B cell (primary cell): ENCODE measurements around the gene TMEM163. TPM values are rescaled to one million over a fixed set of nuclear protein-coding genes. Genes with fewer than 3 reads are reported as not detected.

ENCODE experiments used
- ATAC-seq: fragments of 200-7000 bp; cut with Tn5 transposase; one replicate; pipeline ENCODE4 v1.10.0; 2021; ENCODE audit warnings: low read depth, mild to moderate bottlenecking, moderate number of reproducible peaks, moderate library complexity
- CTCF ChIA-PET: fragments of 350-600 bp; sonication (Branson Sonifier 250); formaldehyde crosslinking; loops from one replicate; lab custom pipeline; 2021; ENCODE audit warnings: antibody characterized with exemption, inconsistent platforms; lab: Charles Lee
- POLR2A ChIA-PET: fragments of 350-600 bp; sonication (Branson Sonifier 250); formaldehyde crosslinking; loops from one replicate; lab custom pipeline; 2021; ENCODE audit warnings: antibody characterized with exemption; lab: Charles Lee
- DNase-seq: peaks from one replicate; pipeline ENCODE4 v3.0.0; 2013
- H2AFZ ChIP-seq: 2 replicates; pipeline ENCODE4 v1.6.1; 2012; ENCODE audit warnings: mild to moderate bottlenecking, low read depth, low read length; ENCODE audit not compliant: insufficient read depth, poor library complexity, severe bottlenecking
- H3K27ac ChIP-seq, 2 donors: 1 replicate in 1 of 2; 2 replicates in 1 of 2; pipeline ENCODE4 v1.5.1; 2012 to 2013; ENCODE audit warnings: low read length in 2 of 2, mild to moderate bottlenecking in 2 of 2, moderate library complexity in 1 of 2
- H3K27me3 ChIP-seq, 4 experiments: fragments of 200-600 bp in 1 of 4; sonication (generic) in 1 of 4; replicated peaks in 1 of 4; 1 replicate in 2 of 4; 2 replicates in 2 of 4; pipeline versions ENCODE4 v1.6.1 to v1.7.0; 2013 to 2016; ENCODE audit warnings: low read length in 3 of 4, mild to moderate bottlenecking in 2 of 4, mixed read lengths in 1 of 4, moderate library complexity in 1 of 4; ENCODE audit not compliant: insufficient read depth in 4 of 4, control insufficient read depth in 3 of 4; ENCODE audit errors: control extremely low read depth in 1 of 4
- H3K36me3 ChIP-seq, 2 experiments: replicated peaks in 1 of 2; 1 replicate in 1 of 2; 2 replicates in 1 of 2; pipeline versions ENCODE4 v1.6.1 to v1.7.1; 2013; ENCODE audit warnings: low read length in 1 of 2; ENCODE audit not compliant: insufficient read depth in 2 of 2, control insufficient read depth in 1 of 2; ENCODE audit errors: control extremely low read depth in 1 of 2, extremely low read depth in 1 of 2
- H3K4me1 ChIP-seq, 2 donors: fragments of 200-600 bp in 1 of 2; sonication (generic) in 1 of 2; 1 replicate in 1 of 2; 2 replicates in 1 of 2; pipeline versions ENCODE4 v1.5.1 to v1.6.1; 2013 to 2017; ENCODE audit warnings: low read length in 2 of 2; ENCODE audit not compliant: control insufficient read depth in 2 of 2, insufficient read depth in 2 of 2
- H3K4me2 ChIP-seq: replicated peaks from 2 replicates; pipeline ENCODE3; 2012; ENCODE audit warnings: mild to moderate bottlenecking, low read depth, low read length; ENCODE audit not compliant: poor library complexity, severe bottlenecking
- H3K4me3 ChIP-seq, 5 experiments: fragments of 200-600 bp in 1 of 5; sonication (generic) in 1 of 5; 1 replicate in 3 of 5; 2 replicates in 2 of 5; pipeline versions ENCODE4 v1.5.1 to v1.7.0; 2011 to 2016; ENCODE audit warnings: low read length in 4 of 5, mild to moderate bottlenecking in 4 of 5, low read depth in 2 of 5, control low read depth in 1 of 5, moderate library complexity in 1 of 5; ENCODE audit not compliant: insufficient read depth in 1 of 5; ENCODE audit errors: control extremely low read depth in 1 of 5, extremely low read depth in 1 of 5
- H3K79me2 ChIP-seq: fragments of 200-600 bp; sonication (generic); one replicate; pipeline ENCODE4 v1.6.0; 2016; ENCODE audit warnings: low read length; ENCODE audit not compliant: control insufficient read depth, insufficient read depth
- H3K9ac ChIP-seq: fragments of 200-600 bp; sonication (generic); 2 replicates; pipeline ENCODE4 v1.6.1; 2017; ENCODE audit warnings: mild to moderate bottlenecking, low read length, moderate library complexity
- H3K9me3 ChIP-seq, 3 donors: one replicate each; pipeline versions ENCODE4 v1.6.1 to v1.7.1; 2013; ENCODE audit warnings: low read length in 2 of 3; ENCODE audit not compliant: control insufficient read depth in 2 of 3, insufficient read depth in 1 of 3; ENCODE audit errors: control extremely low read depth in 1 of 3
- H4K20me1 ChIP-seq: 2 replicates; pipeline ENCODE4 v1.6.0; 2012; ENCODE audit warnings: mild to moderate bottlenecking, low read length; ENCODE audit not compliant: insufficient read depth, control insufficient read depth, poor library complexity, severe bottlenecking
- H3K27ac Mint-ChIP-seq: one replicate; pipeline ENCODE4 v1.8.0; 2021; ENCODE audit warnings: mixed read lengths
- H3K27me3 Mint-ChIP-seq: one replicate; pipeline ENCODE4 v1.8.0; 2021; ENCODE audit warnings: mixed read lengths
- H3K4me1 Mint-ChIP-seq: one replicate; pipeline ENCODE4 v1.8.0; 2021; ENCODE audit warnings: mixed read lengths
- H3K4me3 Mint-ChIP-seq: one replicate; pipeline ENCODE4 v1.8.0; 2021; ENCODE audit warnings: mixed read lengths
- H3K9me3 Mint-ChIP-seq: one replicate; pipeline ENCODE4 v1.8.0; 2022; ENCODE audit warnings: mixed read lengths; ENCODE audit not compliant: insufficient read depth
- EZH2 ChIP-seq: IDR thresholded peaks from 2 replicates; pipeline ENCODE4 v1.6.1; 2012; ENCODE audit warnings: borderline replicate concordance, low read depth, mild to moderate bottlenecking, moderate library complexity, low read length; ENCODE audit not compliant: insufficient read depth, poor library complexity, severe bottlenecking
- WGBS: methylation state at CpG from one replicate; pipeline ENCODE4 v1.1.5; 2013; ENCODE audit warnings: missing lambda C conversion rate; ENCODE audit not compliant: insufficient coverage; 5-methylcytosine and 5-hydroxymethylcytosine counted together
- intact Hi-C: fragments of 100-400 bp; cut with micrococcal nuclease; formaldehyde crosslinking; loops from one replicate; pipeline ENCODE4 v1.10.0; 2022
- polyA plus RNA-seq: library from polyadenylated mRNA; depleted of rRNA; stranded (reverse); fragments of >200 nt; gene quantifications from 2 replicates; pipeline ENCODE4 v1.2.3, GENCODE V29; 2012
- total RNA-seq, 2 donors: library from RNA; stranded (reverse); fragments of 120-200 nt in 1 of 2; gene quantifications; 1 replicate in 1 of 2; 2 replicates in 1 of 2; pipeline versions ENCODE4 v1.2.3 to v1.2.4, GENCODE V29; 2013 to 2022
- TF ChIP-seq, protein P1 (sequence below): fragments of 200-600 bp; IDR thresholded peaks from one replicate; pipeline ENCODE4 v1.8.0; 2022; ENCODE audit warnings: antibody characterized with exemption, mild to moderate bottlenecking

The TMEM163 gene
- total and polyA plus RNA-seq, 2 donors (not counting 1 experiment from before 2014, with no cell fraction given) = 2.6 to 5.6 TPM

DNA sequence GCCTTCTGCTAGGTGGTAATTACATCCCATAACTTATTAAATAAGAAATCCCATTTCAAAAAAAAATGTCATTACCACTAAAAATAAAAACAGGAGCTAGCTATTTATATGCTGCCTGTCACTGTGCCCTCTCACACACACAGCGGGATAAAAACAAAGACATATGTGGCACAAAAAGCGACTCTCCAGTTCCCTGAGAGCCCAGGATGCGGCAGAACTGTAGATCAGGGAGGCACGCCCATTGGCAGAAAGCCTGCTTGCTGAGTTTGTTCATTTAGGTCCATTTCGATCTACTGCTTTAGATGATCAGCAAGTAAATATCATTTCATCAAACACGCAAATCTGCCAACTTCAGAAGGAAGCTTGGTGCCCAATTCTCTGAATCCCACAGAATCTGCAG, 124.4 kb downstream of the TMEM163 start:
- no peaks in the 10 kb centered on the region for H3K4me1 ChIP-seq
- Mint-ChIP-seq H3K27me3 (no peaks in the 10 kb centered on the region), H3K9me3 (peaks cover 17% of the 10 kb centered on the region), H3K4me1 (no peaks in the 10 kb centered on the region), H3K27ac (no peak overlapping the region), H3K4me3 (no peak overlapping the region)
- no peak overlapping the region for H3K9ac ChIP-seq
- intact Hi-C loops = no loop called here
- TF ChIP-seq EZH2 = no peak
- TF ChIP-seq, protein P1, sequence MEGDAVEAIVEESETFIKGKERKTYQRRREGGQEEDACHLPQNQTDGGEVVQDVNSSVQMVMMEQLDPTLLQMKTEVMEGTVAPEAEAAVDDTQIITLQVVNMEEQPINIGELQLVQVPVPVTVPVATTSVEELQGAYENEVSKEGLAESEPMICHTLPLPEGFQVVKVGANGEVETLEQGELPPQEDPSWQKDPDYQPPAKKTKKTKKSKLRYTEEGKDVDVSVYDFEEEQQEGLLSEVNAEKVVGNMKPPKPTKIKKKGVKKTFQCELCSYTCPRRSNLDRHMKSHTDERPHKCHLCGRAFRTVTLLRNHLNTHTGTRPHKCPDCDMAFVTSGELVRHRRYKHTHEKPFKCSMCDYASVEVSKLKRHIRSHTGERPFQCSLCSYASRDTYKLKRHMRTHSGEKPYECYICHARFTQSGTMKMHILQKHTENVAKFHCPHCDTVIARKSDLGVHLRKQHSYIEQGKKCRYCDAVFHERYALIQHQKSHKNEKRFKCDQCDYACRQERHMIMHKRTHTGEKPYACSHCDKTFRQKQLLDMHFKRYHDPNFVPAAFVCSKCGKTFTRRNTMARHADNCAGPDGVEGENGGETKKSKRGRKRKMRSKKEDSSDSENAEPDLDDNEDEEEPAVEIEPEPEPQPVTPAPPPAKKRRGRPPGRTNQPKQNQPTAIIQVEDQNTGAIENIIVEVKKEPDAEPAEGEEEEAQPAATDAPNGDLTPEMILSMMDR = no peak
- H3K4me3 ChIP-seq = no peak overlapping the region
- ChIA-PET POLR2A (no interaction called here), CTCF (no interaction called here)
- H3K9me3 ChIP-seq = peaks cover 2 to 18% (median 17%) of the 10 kb centered on the region in 3 donors
- H3K27me3 ChIP-seq = peaks cover 0 to 3% (median 0%) of the 10 kb centered on the region in 4 experiments
- H2AFZ ChIP-seq = no peak overlapping the region
- 96% methylated on average over 5 of the region's 6 CpGs for WGBS
- H3K27ac ChIP-seq = no peak overlapping the region
- no peak for DNase-seq
- ATAC-seq = no peak
- no peaks in the 10 kb centered on the region for H3K79me2 ChIP-seq
- no peak overlapping the region for H3K4me2 ChIP-seq
- H4K20me1 ChIP-seq = no peaks in the 10 kb centered on the region
- no peaks in the 10 kb centered on the region for H3K36me3 ChIP-seq

DNA sequence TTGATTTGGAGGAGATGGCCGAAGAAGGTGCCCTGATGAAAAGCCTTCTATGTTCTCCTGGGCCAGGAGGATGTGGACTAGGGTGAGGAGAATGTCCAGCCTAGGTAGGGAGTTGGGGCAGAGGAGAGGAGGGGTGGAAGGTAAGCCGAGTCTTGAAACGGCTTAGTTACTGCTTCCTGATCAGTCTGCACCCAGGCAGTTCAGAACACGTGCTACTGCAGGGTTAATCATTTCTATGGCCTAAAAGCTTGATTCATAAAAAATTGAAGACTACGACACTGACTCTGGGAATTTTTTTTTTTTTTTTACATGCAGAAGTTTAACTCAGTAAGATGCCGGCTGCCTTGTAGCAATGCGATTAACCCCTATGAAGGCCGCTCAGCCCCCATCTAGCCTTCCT, 125.3 kb downstream of the TMEM163 start:
- H3K4me2 ChIP-seq = no peak overlapping the region
- ATAC-seq (no peak), DNase-seq (no peak)
- H3K79me2 ChIP-seq = no peaks in the 10 kb centered on the region
- no peak overlapping the region for H3K27ac ChIP-seq
- no peaks in the 10 kb centered on the region for H3K27me3 ChIP-seq
- POLR2A ChIA-PET = no interaction called here
- no peaks in the 10 kb centered on the region for H3K27me3 Mint-ChIP-seq
- no peaks in the 10 kb centered on the region for H3K4me1 ChIP-seq
- H2AFZ ChIP-seq = no peak overlapping the region
- peaks cover 2 to 14% (median 12%) of the 10 kb centered on the region in 3 donors for H3K9me3 ChIP-seq
- no peak overlapping the region for H3K9ac ChIP-seq
- peaks cover 17% of the 10 kb centered on the region for H3K9me3 Mint-ChIP-seq
- no peak overlapping the region for H3K27ac Mint-ChIP-seq
- H3K4me3 Mint-ChIP-seq = no peak overlapping the region
- intact Hi-C loops = no loop called here
- no peaks in the 10 kb centered on the region for H4K20me1 ChIP-seq
- H3K4me1 Mint-ChIP-seq = no peaks in the 10 kb centered on the region
- 98% methylated on average over 8 of the region's 8 CpGs for WGBS
- CTCF ChIA-PET = interaction anchor here (0.8 kb wide), 1 partner anchor 14 kb away, joined by 3 read pairs; no protein-coding TSS in a partner anchor
- no peak overlapping the region for H3K4me3 ChIP-seq
- TF ChIP-seq EZH2 = no peak
- TF ChIP-seq, protein P1 = no peak
- H3K36me3 ChIP-seq = no peaks in the 10 kb centered on the region
